Measurements from ENCODE around the gene BCAM. TPM values are rescaled to one million over a fixed set of nuclear protein-coding genes. Genes with fewer than 3 reads are reported as not detected.

The BCAM gene
- total and polyA plus RNA-seq, 4 donors: 10.5 to 87.4 (median 19.1) TPM

DNA sequence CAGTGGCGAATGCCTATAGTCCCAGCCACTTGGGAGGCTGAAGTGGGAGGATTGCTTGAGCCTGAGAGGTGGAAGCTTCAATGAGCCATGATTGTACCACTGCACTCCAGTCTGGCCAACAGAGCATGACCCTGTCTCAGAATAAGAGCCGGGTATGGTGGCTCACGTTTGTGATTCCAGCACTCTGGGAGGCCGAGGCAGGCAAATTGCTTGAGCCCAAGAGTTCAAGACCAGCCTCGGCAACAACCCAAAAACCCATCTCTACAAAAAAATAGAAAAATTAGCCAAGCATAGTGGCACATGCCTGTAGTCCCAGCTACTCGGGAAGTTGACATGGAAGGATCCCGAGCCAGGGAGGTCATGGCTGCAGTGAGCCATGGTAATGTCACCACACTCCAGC, 31.9 kb downstream of the BCAM start:
- Histone ChIP-seq H3K4me3 (ENCODE audit: low read depth in 1 of 3, low read length in 3 of 3) (no peak overlapping the region), H3K4me1 (ENCODE audit: control insufficient read depth in 4 of 4, insufficient read depth in 4 of 4, low read length in 3 of 4) (peaks cover 0 to 11% (median 6%) of the 10 kb centered on the region in 4 donors), H3K9me3 (ENCODE audit: control insufficient read depth in 4 of 4, low read length in 3 of 4) (no peaks in the 10 kb centered on the region), H3K27me3 (ENCODE audit: control insufficient read depth in 4 of 4, insufficient read depth in 4 of 4, low read length in 3 of 4) (no peaks in the 10 kb centered on the region), H3K36me3 (ENCODE audit: control insufficient read depth in 4 of 4, insufficient read depth in 3 of 4, low read depth in 1 of 4, low read length in 3 of 4) (no peaks in the 10 kb centered on the region), H3K9ac (ENCODE audit: low read depth in 1 of 2, low read length in 2 of 2) (no peak overlapping the region), H3K27ac (ENCODE audit: low read depth in 1 of 2, low read length in 2 of 2) (no peak overlapping the region)
- WGBS: 89% methylated on average over 7 of the region's 7 CpGs
- TF ChIP-seq, protein P1, sequence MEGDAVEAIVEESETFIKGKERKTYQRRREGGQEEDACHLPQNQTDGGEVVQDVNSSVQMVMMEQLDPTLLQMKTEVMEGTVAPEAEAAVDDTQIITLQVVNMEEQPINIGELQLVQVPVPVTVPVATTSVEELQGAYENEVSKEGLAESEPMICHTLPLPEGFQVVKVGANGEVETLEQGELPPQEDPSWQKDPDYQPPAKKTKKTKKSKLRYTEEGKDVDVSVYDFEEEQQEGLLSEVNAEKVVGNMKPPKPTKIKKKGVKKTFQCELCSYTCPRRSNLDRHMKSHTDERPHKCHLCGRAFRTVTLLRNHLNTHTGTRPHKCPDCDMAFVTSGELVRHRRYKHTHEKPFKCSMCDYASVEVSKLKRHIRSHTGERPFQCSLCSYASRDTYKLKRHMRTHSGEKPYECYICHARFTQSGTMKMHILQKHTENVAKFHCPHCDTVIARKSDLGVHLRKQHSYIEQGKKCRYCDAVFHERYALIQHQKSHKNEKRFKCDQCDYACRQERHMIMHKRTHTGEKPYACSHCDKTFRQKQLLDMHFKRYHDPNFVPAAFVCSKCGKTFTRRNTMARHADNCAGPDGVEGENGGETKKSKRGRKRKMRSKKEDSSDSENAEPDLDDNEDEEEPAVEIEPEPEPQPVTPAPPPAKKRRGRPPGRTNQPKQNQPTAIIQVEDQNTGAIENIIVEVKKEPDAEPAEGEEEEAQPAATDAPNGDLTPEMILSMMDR (IDR thresholded peaks at IDR 0.05; ENCODE audit: low read depth, low read length, missing input control): no peak
- TF ChIP-seq, protein P2, sequence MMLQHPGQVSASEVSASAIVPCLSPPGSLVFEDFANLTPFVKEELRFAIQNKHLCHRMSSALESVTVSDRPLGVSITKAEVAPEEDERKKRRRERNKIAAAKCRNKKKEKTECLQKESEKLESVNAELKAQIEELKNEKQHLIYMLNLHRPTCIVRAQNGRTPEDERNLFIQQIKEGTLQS (IDR thresholded peaks at IDR 0.05): no peak
- no peak for TF ChIP-seq NR2F2 (IDR thresholded peaks at IDR 0.05)
- TF ChIP-seq, protein P3, sequence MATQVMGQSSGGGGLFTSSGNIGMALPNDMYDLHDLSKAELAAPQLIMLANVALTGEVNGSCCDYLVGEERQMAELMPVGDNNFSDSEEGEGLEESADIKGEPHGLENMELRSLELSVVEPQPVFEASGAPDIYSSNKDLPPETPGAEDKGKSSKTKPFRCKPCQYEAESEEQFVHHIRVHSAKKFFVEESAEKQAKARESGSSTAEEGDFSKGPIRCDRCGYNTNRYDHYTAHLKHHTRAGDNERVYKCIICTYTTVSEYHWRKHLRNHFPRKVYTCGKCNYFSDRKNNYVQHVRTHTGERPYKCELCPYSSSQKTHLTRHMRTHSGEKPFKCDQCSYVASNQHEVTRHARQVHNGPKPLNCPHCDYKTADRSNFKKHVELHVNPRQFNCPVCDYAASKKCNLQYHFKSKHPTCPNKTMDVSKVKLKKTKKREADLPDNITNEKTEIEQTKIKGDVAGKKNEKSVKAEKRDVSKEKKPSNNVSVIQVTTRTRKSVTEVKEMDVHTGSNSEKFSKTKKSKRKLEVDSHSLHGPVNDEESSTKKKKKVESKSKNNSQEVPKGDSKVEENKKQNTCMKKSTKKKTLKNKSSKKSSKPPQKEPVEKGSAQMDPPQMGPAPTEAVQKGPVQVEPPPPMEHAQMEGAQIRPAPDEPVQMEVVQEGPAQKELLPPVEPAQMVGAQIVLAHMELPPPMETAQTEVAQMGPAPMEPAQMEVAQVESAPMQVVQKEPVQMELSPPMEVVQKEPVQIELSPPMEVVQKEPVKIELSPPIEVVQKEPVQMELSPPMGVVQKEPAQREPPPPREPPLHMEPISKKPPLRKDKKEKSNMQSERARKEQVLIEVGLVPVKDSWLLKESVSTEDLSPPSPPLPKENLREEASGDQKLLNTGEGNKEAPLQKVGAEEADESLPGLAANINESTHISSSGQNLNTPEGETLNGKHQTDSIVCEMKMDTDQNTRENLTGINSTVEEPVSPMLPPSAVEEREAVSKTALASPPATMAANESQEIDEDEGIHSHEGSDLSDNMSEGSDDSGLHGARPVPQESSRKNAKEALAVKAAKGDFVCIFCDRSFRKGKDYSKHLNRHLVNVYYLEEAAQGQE (IDR thresholded peaks at IDR 0.05): no peak
- no peak for TF ChIP-seq SP1 (IDR thresholded peaks at IDR 0.05)
- TF ChIP-seq RXRA (IDR thresholded peaks at IDR 0.05): no peak
- TF ChIP-seq, protein P4, sequence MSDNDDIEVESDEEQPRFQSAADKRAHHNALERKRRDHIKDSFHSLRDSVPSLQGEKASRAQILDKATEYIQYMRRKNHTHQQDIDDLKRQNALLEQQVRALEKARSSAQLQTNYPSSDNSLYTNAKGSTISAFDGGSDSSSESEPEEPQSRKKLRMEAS (IDR thresholded peaks at IDR 0.05): no peak
- no peak for TF ChIP-seq RAD21 (IDR thresholded peaks at IDR 0.05)
- no peak for TF ChIP-seq JUND (IDR thresholded peaks at IDR 0.05)
- DNase-seq (ENCODE audit: low spot score): no peak

DNA sequence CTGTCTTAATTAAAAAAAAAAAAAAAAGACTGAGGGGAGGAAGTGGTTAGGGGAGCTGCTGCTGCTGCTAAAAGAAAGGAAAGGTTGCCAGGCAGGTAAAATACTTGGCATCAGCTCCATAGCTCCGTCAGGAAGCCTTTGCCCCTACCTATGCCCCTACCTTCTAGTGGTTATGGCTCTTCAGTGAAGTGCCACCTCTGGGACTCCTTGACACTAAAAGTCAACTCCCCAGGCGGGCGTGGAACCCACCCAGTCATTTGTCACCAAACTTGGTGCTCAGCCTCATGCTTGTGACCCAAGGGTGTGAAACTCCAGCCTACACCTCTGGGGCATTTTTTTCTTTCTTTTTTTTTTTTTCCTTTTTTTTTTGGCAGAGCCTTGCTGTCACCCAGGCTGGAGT, 32.3 kb downstream of the BCAM start:
- no peak for DNase-seq (ENCODE audit: low spot score)
- 76% methylated on average over 3 of the region's 3 CpGs for WGBS
- H3K27ac ChIP-seq (ENCODE audit: low read depth in 1 of 2, low read length in 2 of 2): no peak overlapping the region
- TF ChIP-seq JUND (IDR thresholded peaks at IDR 0.05) (no peak), FOXA1 (IDR thresholded peaks at IDR 0.05) (no peak), GABPA (IDR thresholded peaks at IDR 0.05 in 1 of 2, conservative IDR thresholded peaks at IDR 0.05 in 1 of 2) (no peak), TAF1 (conservative IDR thresholded peaks at IDR 0.05) (no peak), YY1 (IDR thresholded peaks at IDR 0.05) (no peak), FOXA2 (IDR thresholded peaks at IDR 0.05) (no peak), HNF4G (IDR thresholded peaks at IDR 0.05) (no peak), HNF4A (conservative IDR thresholded peaks at IDR 0.05) (no peak), NR2F2 (IDR thresholded peaks at IDR 0.05) (no peak), EGR1 (IDR thresholded peaks at IDR 0.05; ENCODE audit: low read depth in 2 of 2) (no peak), SP1 (IDR thresholded peaks at IDR 0.05) (no peak), ZBTB33 (IDR thresholded peaks at IDR 0.05) (no peak), RAD21 (IDR thresholded peaks at IDR 0.05) (no peak)
- TF ChIP-seq, protein P4 (IDR thresholded peaks at IDR 0.05): no peak
- TF ChIP-seq, protein P3 (IDR thresholded peaks at IDR 0.05): no peak
- TF ChIP-seq, protein P2 (IDR thresholded peaks at IDR 0.05): no peak

More for the DNA sequence above, 32.3 kb downstream of the BCAM start:
- H3K4me3 ChIP-seq (ENCODE audit: low read depth in 1 of 3, low read length in 3 of 3): no peak overlapping the region
- H3K9me3 ChIP-seq (ENCODE audit: control insufficient read depth in 4 of 4, low read length in 3 of 4): no peaks in the 10 kb centered on the region
- no peaks in the 10 kb centered on the region for H3K36me3 ChIP-seq (ENCODE audit: control insufficient read depth in 4 of 4, insufficient read depth in 3 of 4, low read depth in 1 of 4, low read length in 3 of 4)
- H3K9ac ChIP-seq (ENCODE audit: low read depth in 1 of 2, low read length in 2 of 2): no peak overlapping the region
- peaks cover 0 to 11% (median 6%) of the 10 kb centered on the region in 4 donors for H3K4me1 ChIP-seq (ENCODE audit: control insufficient read depth in 4 of 4, insufficient read depth in 4 of 4, low read length in 3 of 4)
- H3K27me3 ChIP-seq (ENCODE audit: control insufficient read depth in 4 of 4, insufficient read depth in 4 of 4, low read length in 3 of 4): no peaks in the 10 kb centered on the region
